NT2/D1 (cell line): ENCODE results near the gene MAP1LC3C.

Source experiments
- SUZ12 ChIP-seq: IDR thresholded peaks from 2 replicates; pipeline ENCODE4 v1.6.1; 2011; ENCODE audit not compliant: insufficient read length, insufficient read depth; ENCODE audit errors: extremely low read depth
- YY1 ChIP-seq: IDR thresholded peaks from 2 replicates; pipeline ENCODE4 v1.6.1; 2011; ENCODE audit not compliant: insufficient read length, insufficient read depth
- ZNF274 ChIP-seq: IDR thresholded peaks from 2 replicates; pipeline ENCODE4 v1.6.1; 2011; ENCODE audit warnings: mild to moderate bottlenecking, low read depth, low read length

DNA sequence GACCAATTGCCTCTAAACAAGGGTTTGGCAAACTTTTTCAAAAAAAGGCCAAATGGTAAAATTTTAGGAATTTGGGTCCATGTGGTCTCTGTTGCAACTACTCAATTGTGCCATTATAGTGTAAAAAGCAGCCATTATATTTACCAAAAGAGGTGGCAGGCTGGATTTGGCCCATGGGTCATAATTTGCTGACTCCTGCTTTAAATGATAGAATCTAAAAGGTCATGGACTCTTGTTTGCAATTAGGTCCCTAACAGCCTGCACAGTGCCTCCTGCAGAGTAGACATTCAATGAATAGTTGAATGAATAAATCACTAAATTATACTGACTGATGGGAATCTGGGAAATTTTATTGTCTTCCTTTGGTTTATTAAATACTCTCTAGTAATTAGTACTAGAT lies 35.2 kb downstream of the MAP1LC3C start:
- TF ChIP-seq YY1 (no peak), ZNF274 (no peak), SUZ12 (no peak)
